ENCODE data around the gene ZC3H7A.

DNA sequence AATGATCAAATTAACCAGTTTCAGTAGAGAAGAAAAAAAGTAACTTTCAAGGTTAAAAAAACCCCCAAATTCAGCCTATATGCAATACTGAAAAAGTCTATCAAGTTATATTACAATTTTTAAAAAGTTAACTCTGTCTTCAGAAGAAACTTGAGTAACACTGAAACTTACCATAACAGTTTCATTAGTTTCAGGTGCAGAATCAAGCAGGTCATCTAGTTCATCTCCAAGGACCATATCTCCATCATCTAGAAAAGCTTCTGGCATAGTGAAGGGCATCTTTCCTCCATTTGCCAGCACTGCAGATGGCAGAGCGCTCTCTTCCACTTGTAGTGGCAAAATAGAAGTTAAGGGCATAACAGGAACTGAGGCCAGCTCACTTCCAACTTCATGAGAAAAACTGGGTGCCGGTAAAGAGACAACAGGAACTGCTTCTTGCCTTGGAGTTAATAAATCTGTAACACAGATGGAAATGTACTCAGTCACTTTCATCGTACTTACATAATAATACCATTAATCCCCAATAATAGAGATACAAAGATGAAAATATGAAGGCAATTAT lies 22.9 kb downstream of the ZC3H7A start:
- no peak for TF ChIP-seq POLR2A (conservative IDR thresholded peaks at IDR 0.05)
- TF ChIP-seq PHF8 (IDR thresholded peaks at IDR 0.05; ENCODE audit: borderline replicate concordance, low read length): no peak
- TF ChIP-seq CAMTA2 (CRISPR knock-in tag; conservative IDR thresholded peaks at IDR 0.05): no peak
- no peak for TF ChIP-seq EP300 (IDR thresholded peaks at IDR 0.05; ENCODE audit: low read length)
- no peak for TF ChIP-seq ZFX (CRISPR knock-in tag; IDR thresholded peaks at IDR 0.05)
- no peak for TF ChIP-seq TRIM24 (IDR thresholded peaks at IDR 0.05)
- TF ChIP-seq LCOR (CRISPR knock-in tag; IDR thresholded peaks at IDR 0.05): no peak
